ENCODE data around the gene PRICKLE2. TPM values are rescaled to one million over a fixed set of nuclear protein-coding genes. Genes with fewer than 3 reads are reported as not detected.

The PRICKLE2 gene
- total and polyA plus RNA-seq, 4 donors = 0.89 to 8.0 (median 3.2) TPM

DNA sequence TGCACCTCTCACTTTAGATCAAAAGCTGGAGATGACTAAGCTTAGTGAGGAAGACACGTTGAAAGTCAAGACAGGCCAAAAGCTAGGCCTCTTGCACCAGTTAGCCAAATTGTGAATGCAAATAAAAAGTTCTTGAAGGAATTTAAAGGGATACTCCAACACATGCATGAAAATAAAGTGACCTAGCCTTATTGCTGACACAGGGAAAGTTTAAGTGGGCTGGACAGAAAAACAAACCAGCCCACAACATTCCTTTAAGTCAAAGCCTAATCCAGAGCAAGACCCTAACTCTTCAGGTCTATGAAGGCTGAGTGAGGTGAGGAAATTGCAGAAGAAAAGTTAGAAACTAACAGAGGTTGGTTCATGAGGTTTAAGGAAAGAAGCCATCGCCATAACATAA is 101.3 kb downstream of the PRICKLE2 start:
- TF ChIP-seq CTCF (IDR thresholded peaks at IDR 0.05; ENCODE audit: low read depth, low read length, missing input control) (no peak), YY1 (IDR thresholded peaks at IDR 0.05) (no peak), JUND (IDR thresholded peaks at IDR 0.05) (no peak), TAF1 (conservative IDR thresholded peaks at IDR 0.05) (no peak), HNF4G (IDR thresholded peaks at IDR 0.05) (no peak), MAX (IDR thresholded peaks at IDR 0.05) (no peak), GABPA (IDR thresholded peaks at IDR 0.05 in 1 of 2, conservative IDR thresholded peaks at IDR 0.05 in 1 of 2) (no peak), ATF3 (IDR thresholded peaks at IDR 0.05) (no peak), NR2F2 (IDR thresholded peaks at IDR 0.05) (no peak), RAD21 (IDR thresholded peaks at IDR 0.05) (no peak), RXRA (IDR thresholded peaks at IDR 0.05) (no peak), HNF4A (conservative IDR thresholded peaks at IDR 0.05) (no peak), FOXA1 (IDR thresholded peaks at IDR 0.05) (no peak), FOXA2 (IDR thresholded peaks at IDR 0.05) (no peak)
- TF ChIP-seq, protein P1, sequence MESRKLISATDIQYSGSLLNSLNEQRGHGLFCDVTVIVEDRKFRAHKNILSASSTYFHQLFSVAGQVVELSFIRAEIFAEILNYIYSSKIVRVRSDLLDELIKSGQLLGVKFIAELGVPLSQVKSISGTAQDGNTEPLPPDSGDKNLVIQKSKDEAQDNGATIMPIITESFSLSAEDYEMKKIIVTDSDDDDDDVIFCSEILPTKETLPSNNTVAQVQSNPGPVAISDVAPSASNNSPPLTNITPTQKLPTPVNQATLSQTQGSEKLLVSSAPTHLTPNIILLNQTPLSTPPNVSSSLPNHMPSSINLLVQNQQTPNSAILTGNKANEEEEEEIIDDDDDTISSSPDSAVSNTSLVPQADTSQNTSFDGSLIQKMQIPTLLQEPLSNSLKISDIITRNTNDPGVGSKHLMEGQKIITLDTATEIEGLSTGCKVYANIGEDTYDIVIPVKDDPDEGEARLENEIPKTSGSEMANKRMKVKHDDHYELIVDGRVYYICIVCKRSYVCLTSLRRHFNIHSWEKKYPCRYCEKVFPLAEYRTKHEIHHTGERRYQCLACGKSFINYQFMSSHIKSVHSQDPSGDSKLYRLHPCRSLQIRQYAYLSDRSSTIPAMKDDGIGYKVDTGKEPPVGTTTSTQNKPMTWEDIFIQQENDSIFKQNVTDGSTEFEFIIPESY (IDR thresholded peaks at IDR 0.05) = no peak
- Histone ChIP-seq H3K36me3 (ENCODE audit: control insufficient read depth in 4 of 4, insufficient read depth in 3 of 4, low read depth in 1 of 4, low read length in 3 of 4) (no peaks in the 10 kb centered on the region), H3K27ac (ENCODE audit: low read depth in 1 of 2, low read length in 2 of 2) (no peak overlapping the region), H3K9ac (ENCODE audit: low read depth in 1 of 2, low read length in 2 of 2) (no peak overlapping the region), H3K9me3 (ENCODE audit: control insufficient read depth in 4 of 4, low read length in 3 of 4) (no peaks in the 10 kb centered on the region), H3K27me3 (ENCODE audit: control insufficient read depth in 4 of 4, insufficient read depth in 4 of 4, low read length in 3 of 4) (no peaks in the 10 kb centered on the region), H3K4me1 (ENCODE audit: control insufficient read depth in 4 of 4, insufficient read depth in 4 of 4, low read length in 3 of 4) (no peaks in the 10 kb centered on the region), H3K4me3 (ENCODE audit: low read depth in 1 of 3, low read length in 3 of 3) (no peak overlapping the region)
- 89% methylated on average over 2 of the region's 2 CpGs for WGBS
- DNase-seq (ENCODE audit: low spot score) = no peak

DNA sequence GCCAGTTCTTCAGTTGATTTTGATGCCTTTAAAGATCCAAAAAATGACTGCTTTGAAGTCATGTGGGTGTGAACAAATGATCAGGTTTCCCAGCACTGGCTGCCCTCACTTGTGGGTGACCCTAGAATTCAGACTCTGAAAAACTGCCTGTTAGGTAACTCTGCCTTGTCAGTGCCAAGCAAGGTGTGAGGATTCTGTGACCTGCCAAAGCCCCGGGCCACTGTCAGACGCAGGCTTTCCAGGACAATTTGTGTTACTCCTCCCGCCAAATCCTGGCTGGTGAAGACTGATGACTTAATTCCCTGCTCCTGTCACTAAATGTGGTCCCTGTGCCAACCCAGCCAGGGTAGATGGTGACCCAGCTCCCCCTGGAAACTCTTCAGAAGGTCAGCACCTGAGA is 102.8 kb downstream of the PRICKLE2 start:
- WGBS = 50% methylated on average over 3 of the region's 3 CpGs
- H3K27me3 ChIP-seq (ENCODE audit: control insufficient read depth in 4 of 4, insufficient read depth in 4 of 4, low read length in 3 of 4) = no peaks in the 10 kb centered on the region
- no peaks in the 10 kb centered on the region for H3K36me3 ChIP-seq (ENCODE audit: control insufficient read depth in 4 of 4, insufficient read depth in 3 of 4, low read depth in 1 of 4, low read length in 3 of 4)
- no peak overlapping the region for H3K9ac ChIP-seq (ENCODE audit: low read depth in 1 of 2, low read length in 2 of 2)
- no peak overlapping the region for H3K4me3 ChIP-seq (ENCODE audit: low read depth in 1 of 3, low read length in 3 of 3)
- no peak overlapping the region for H3K27ac ChIP-seq (ENCODE audit: low read depth in 1 of 2, low read length in 2 of 2)
- no peak for TF ChIP-seq NR2F2 (IDR thresholded peaks at IDR 0.05)
- TF ChIP-seq RXRA (IDR thresholded peaks at IDR 0.05) = peak in 1 of 2 donors; percentile 71
- peak in 1 of 2 donors; percentile 65 for TF ChIP-seq HNF4A (conservative IDR thresholded peaks at IDR 0.05)
- no peak for TF ChIP-seq FOXA2 (IDR thresholded peaks at IDR 0.05)
- DNase-seq (ENCODE audit: low spot score) = no peak
- no peaks in the 10 kb centered on the region for H3K9me3 ChIP-seq (ENCODE audit: control insufficient read depth in 4 of 4, low read length in 3 of 4)
- no peaks in the 10 kb centered on the region for H3K4me1 ChIP-seq (ENCODE audit: control insufficient read depth in 4 of 4, insufficient read depth in 4 of 4, low read length in 3 of 4)

DNA sequence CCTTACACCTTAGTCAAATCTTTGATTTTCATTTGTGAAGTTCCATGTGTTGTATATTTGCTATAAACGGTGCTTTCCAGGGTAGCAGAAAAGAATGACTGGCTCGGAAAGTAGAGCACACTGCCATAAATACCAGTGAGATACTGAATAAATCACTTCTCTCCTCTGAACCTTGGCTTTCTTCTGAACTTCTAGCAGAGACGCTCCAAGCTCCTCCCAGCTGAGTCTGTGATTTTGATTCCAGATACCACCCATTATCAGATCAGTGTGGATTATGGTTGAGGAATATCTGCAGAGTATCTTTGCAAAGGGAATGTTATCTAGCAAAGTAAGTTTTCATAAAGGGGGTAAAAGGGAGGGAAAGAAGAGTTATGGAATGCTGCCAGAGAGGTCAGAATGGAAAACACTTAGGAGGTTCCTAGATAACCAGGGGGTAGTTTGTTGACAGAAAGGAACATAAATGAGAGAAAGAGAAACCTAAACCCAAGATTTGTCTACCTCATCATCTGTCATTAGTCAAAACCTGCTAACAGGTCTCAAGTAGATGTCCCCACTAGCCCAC is 103.4 kb downstream of the PRICKLE2 start:
- no peak for DNase-seq (ENCODE audit: low spot score)
- 55% methylated on average over 3 of the region's 3 CpGs for WGBS
- H3K9ac ChIP-seq (ENCODE audit: low read depth in 1 of 2, low read length in 2 of 2) = no peak overlapping the region
- H3K27me3 ChIP-seq (ENCODE audit: control insufficient read depth in 4 of 4, insufficient read depth in 4 of 4, low read length in 3 of 4) = no peaks in the 10 kb centered on the region
- no peak overlapping the region for H3K4me3 ChIP-seq (ENCODE audit: low read depth in 1 of 3, low read length in 3 of 3)
- no peaks in the 10 kb centered on the region for H3K36me3 ChIP-seq (ENCODE audit: control insufficient read depth in 4 of 4, insufficient read depth in 3 of 4, low read depth in 1 of 4, low read length in 3 of 4)
- no peak overlapping the region for H3K27ac ChIP-seq (ENCODE audit: low read depth in 1 of 2, low read length in 2 of 2)
- H3K4me1 ChIP-seq (ENCODE audit: control insufficient read depth in 4 of 4, insufficient read depth in 4 of 4, low read length in 3 of 4) = no peaks in the 10 kb centered on the region
- no peaks in the 10 kb centered on the region for H3K9me3 ChIP-seq (ENCODE audit: control insufficient read depth in 4 of 4, low read length in 3 of 4)
- TF ChIP-seq, protein P1 (IDR thresholded peaks at IDR 0.05) = no peak
- TF ChIP-seq HNF4A (conservative IDR thresholded peaks at IDR 0.05) (no peak), REST (IDR thresholded peaks at IDR 0.05) (no peak), HNF4G (IDR thresholded peaks at IDR 0.05) (no peak), RAD21 (IDR thresholded peaks at IDR 0.05) (no peak)

Measured in liver (tissue), 9 donors.